Adrenal gland (tissue), 5 donors: ENCODE data around the gene RETN.

Source experiments
- CTCF ChIP-seq, 6 experiments: fragments of 450-650 bp in 4 of 6; fragments of 200-600 bp in 2 of 6; sonication (generic) in 1 of 6; IDR thresholded peaks; 1 replicate in 5 of 6; 2 replicates in 1 of 6; pipeline versions ENCODE4 v1.5.1 to v1.8.0; 2016 to 2021; ENCODE audit warnings: antibody characterized with exemption in 6 of 6, mild to moderate bottlenecking in 2 of 6, moderate library complexity in 1 of 6
- POLR2A ChIP-seq, 2 donors: fragments of 450-650 bp; IDR thresholded peaks; one replicate each; pipeline ENCODE4 v1.6.1; 2017; ENCODE audit warnings: antibody characterized with exemption in 2 of 2, mild to moderate bottlenecking in 2 of 2, moderate library complexity in 1 of 2
- donor health status: DM: no; HTN: no; CAD: no.

GRCh38 chr19:7663706-7664105, 5.1 kb upstream of the RETN start:
- TF ChIP-seq CTCF (IDR thresholded peaks at IDR 0.05) = no peak
- TF ChIP-seq POLR2A (IDR thresholded peaks at IDR 0.05) = no peak
